Loucy (cell line): ENCODE measurements around the gene PDK1.

ENCODE experiments used
- CTCF ChIP-seq: fragments of 200-600 bp; sonication (generic); conservative IDR thresholded peaks from 2 replicates; pipeline ENCODE4 v1.5.1; 2014; ENCODE audit warnings: mild to moderate bottlenecking, antibody characterized with exemption, low read length
- EZH2phosphoT487 ChIP-seq: fragments of 200-600 bp; IDR thresholded peaks from 2 replicates; pipeline ENCODE4 v1.6.1; 2018; ENCODE audit warnings: antibody characterized with exemption, mild to moderate bottlenecking, moderate library complexity, borderline replicate concordance

GRCh38 chr2:172596776-172597175, 40.9 kb downstream of the PDK1 start:
- no peak for TF ChIP-seq CTCF
- TF ChIP-seq EZH2phosphoT487 = no peak
